Tibial nerve (tissue), 3 donors: ENCODE measurements around the gene COG1.

ENCODE experiments used
- CTCF ChIP-seq, 5 experiments: fragments of 200-600 bp in 3 of 5; fragments of 450-650 bp in 2 of 5; sonication (generic) in 3 of 5; IDR thresholded peaks; one replicate each; pipeline ENCODE4 v1.5.1; 2016 to 2019; ENCODE audit warnings: antibody characterized with exemption in 5 of 5, mild to moderate bottlenecking in 3 of 5, moderate library complexity in 2 of 5
- POLR2A ChIP-seq, 2 donors: fragments of 450-650 bp; IDR thresholded peaks; one replicate each; pipeline ENCODE4 v1.6.1; 2017; ENCODE audit warnings: antibody characterized with exemption in 2 of 2, mild to moderate bottlenecking in 2 of 2, moderate library complexity in 2 of 2

DNA sequence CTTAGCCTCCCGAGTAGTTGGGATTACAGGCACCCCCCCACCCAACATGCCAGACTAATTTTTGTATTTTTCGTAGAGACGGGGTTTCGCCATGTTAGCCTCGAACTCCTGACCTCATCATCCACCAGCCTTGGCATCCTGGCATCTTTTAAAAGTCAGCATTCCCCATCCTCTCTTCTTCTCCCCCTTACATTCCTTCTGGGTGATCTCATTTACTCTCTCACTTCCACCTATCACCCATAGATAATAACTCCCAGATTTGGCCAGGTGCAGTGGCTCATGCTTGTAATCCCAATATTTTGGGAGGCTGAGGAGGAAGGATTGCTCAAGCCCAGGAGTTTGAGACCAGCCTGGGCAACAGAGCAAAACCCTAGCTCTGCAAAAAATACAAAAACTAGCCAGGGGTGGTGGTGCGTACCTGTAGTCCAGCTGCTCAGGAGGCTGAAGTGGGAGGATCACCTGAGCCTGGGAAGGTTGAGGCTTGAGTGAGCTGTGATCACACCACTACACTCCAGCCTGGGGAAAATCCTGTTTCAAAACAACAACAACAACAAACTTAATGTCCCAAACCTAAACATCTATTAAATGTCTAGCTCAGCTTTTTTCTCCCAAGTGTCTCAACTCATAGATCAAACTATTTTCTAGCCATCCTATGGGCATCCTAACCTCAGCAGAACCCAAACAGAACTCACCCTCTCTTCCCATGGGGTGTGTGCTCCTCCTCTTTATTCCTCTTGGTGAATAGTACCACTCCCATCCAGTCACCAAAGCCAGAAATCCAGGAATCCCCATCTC, 44.1 kb upstream of the COG1 start:
- TF ChIP-seq POLR2A (IDR thresholded peaks at IDR 0.05) (no peak), CTCF (IDR thresholded peaks at IDR 0.05) (no peak)
